Posterior vena cava (tissue), 2 donors: ENCODE data around the gene DYNC2LI1. TPM values are rescaled to one million over a fixed set of nuclear protein-coding genes. Genes with fewer than 3 reads are reported as not detected.

ENCODE experiments used
- total RNA-seq, 2 donors: library from RNA; stranded (reverse); fragmentation: NEBNext Ultra II Directional; extraction: Animal tissue kit (Norgen Biotek cat#: 25700); gene quantifications; one replicate each; pipeline ENCODE4 v1.2.1, GENCODE V29; 2021
- donor health status: DM: yes; HTN: yes; CAD: no.
- donor health status: DM: yes; HTN: yes; CAD: no.

DYNC2LI1 gene
- total RNA-seq, 2 donors from 2014 or later, result 9.2 to 18.3 TPM

Other genes starting within 250 kb of the DYNC2LI1 start
- gene THADA, start 178.0 kb upstream of the DYNC2LI1 start, total RNA-seq, result 10 to 100 TPM; 29.9 to 30.7 TPM
- 10 to 100 TPM; 19.9 to 22.8 TPM for gene PLEKHH2, start 136.8 kb upstream of the DYNC2LI1 start, total RNA-seq
- gene C1GALT1C1L, start 97.6 kb upstream of the DYNC2LI1 start, total RNA-seq, result 1 to 10 TPM; 1.3 to 1.4 TPM
- not detected for gene ABCG5, start 64.8 kb downstream of the DYNC2LI1 start, total RNA-seq
- not detected for gene ABCG8, start 64.9 kb downstream of the DYNC2LI1 start, total RNA-seq
- 10 to 100 TPM; 45.9 to 53.1 TPM for gene LRPPRC, start 221.9 kb downstream of the DYNC2LI1 start, total RNA-seq